ENCODE measurements around the gene WRAP53. TPM values are rescaled to one million over a fixed set of nuclear protein-coding genes. Genes with fewer than 3 reads are reported as not detected.

Gene WRAP53
- total and polyA plus RNA-seq, 2 donors (not counting 1 experiment from before 2014, with no cell fraction given) = 13.1 to 18.2 TPM

DNA sequence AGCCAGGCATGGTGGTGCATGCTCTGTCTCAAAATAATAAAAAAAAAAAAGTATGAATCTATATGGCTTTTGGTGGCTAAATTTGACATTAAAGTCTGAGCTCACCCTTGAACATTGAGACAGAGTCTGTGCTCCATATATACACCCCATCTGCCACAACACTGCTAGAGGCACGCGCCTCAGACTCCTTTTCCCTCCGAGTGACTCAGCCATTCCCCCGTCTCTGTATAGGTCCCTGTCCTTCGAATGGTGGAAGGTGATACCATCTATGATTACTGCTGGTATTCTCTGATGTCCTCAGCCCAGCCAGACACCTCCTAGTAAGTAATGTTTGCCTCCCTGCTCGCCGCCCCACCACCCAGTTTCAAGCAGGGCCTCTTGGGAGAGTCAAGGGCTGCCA is 12.2 kb downstream of the WRAP53 start:
- intact Hi-C loops (cut with micrococcal nuclease) = no loop called here

DNA sequence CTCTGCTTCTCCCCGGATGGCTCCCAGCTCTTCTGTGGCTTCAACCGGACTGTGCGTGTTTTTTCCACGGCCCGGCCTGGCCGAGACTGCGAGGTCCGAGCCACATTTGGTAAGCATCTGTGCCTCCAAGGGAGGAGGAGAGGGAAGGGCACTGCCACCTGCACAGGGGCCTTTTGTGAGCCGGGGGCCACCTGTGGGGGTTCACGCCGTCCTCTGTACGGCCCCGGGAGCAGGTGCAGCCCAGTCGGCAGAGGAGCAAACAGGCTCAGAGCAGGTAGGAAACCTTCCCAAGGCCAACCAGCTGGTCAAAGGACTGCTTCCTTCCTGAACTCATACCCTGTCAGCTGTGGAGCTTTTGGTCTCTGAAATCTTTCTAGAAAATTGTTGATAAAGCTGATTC is 13.4 kb downstream of the WRAP53 start:
- H4K20me1 ChIP-seq (ENCODE audit: control insufficient read depth, insufficient read depth, low read length, poor library complexity, severe bottlenecking) = no peaks in the 10 kb centered on the region
- Mint-ChIP-seq H3K4me1 (peaks cover 15% of the 10 kb centered on the region), H3K27ac (no peak overlapping the region), H3K4me3 (no peak overlapping the region), H3K27me3 (peaks cover 36% of the 10 kb centered on the region), H3K9me3 (ENCODE audit: insufficient read depth) (no peaks in the 10 kb centered on the region)
- H3K36me3 ChIP-seq (replicated peaks in 1 of 2; ENCODE audit: control extremely low read depth in 1 of 2, control insufficient read depth in 1 of 2, extremely low read depth in 1 of 2, insufficient read depth in 2 of 2, low read length in 1 of 2) = peaks cover 0 to 21% of the 10 kb centered on the region in 2 experiments
- peaks cover 0 to 49% (median 19%) of the 10 kb centered on the region in 4 experiments for H3K27me3 ChIP-seq (replicated peaks in 1 of 4; ENCODE audit: control extremely low read depth in 1 of 4, control insufficient read depth in 3 of 4, insufficient read depth in 4 of 4, low read length in 3 of 4)
- WGBS (ENCODE audit: insufficient coverage) = 97% methylated on average over 14 of the region's 14 CpGs
- no peaks in the 10 kb centered on the region for H3K9me3 ChIP-seq (ENCODE audit: control extremely low read depth in 1 of 3, control insufficient read depth in 2 of 3, insufficient read depth in 1 of 3, low read length in 2 of 3)
- CTCF ChIA-PET = no interaction called here
- no peak overlapping the region for H3K4me3 ChIP-seq (ENCODE audit: control extremely low read depth in 1 of 5, extremely low read depth in 1 of 5, insufficient read depth in 1 of 5, low read depth in 2 of 5, low read length in 4 of 5)
- ATAC-seq (ENCODE audit: low read depth) = no peak
- no peak for TF ChIP-seq EZH2 (IDR thresholded peaks at IDR 0.05; ENCODE audit: borderline replicate concordance, insufficient read depth, low read depth, low read length, poor library complexity, severe bottlenecking)
- TF ChIP-seq, protein P1, sequence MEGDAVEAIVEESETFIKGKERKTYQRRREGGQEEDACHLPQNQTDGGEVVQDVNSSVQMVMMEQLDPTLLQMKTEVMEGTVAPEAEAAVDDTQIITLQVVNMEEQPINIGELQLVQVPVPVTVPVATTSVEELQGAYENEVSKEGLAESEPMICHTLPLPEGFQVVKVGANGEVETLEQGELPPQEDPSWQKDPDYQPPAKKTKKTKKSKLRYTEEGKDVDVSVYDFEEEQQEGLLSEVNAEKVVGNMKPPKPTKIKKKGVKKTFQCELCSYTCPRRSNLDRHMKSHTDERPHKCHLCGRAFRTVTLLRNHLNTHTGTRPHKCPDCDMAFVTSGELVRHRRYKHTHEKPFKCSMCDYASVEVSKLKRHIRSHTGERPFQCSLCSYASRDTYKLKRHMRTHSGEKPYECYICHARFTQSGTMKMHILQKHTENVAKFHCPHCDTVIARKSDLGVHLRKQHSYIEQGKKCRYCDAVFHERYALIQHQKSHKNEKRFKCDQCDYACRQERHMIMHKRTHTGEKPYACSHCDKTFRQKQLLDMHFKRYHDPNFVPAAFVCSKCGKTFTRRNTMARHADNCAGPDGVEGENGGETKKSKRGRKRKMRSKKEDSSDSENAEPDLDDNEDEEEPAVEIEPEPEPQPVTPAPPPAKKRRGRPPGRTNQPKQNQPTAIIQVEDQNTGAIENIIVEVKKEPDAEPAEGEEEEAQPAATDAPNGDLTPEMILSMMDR (IDR thresholded peaks at IDR 0.05) = no peak
- DNase-seq = no peak
- H2AFZ ChIP-seq (ENCODE audit: insufficient read depth, low read depth, low read length, poor library complexity, severe bottlenecking) = no peak overlapping the region
- H3K79me2 ChIP-seq (ENCODE audit: control insufficient read depth, insufficient read depth, low read length) = no peaks in the 10 kb centered on the region
- POLR2A ChIA-PET = interaction anchor here (0.6 kb wide), 1 partner anchor 535 kb away, joined by 5 read pairs; no protein-coding TSS in a partner anchor
- H3K27ac ChIP-seq (ENCODE audit: low read length in 2 of 2) = no peak overlapping the region
- no peak overlapping the region for H3K9ac ChIP-seq (ENCODE audit: low read length)
- intact Hi-C loops (cut with micrococcal nuclease) = no loop called here
- H3K4me1 ChIP-seq (ENCODE audit: control insufficient read depth in 2 of 2, insufficient read depth in 2 of 2, low read length in 2 of 2) = peaks cover 19 to 23% of the 10 kb centered on the region in 2 donors
- H3K4me2 ChIP-seq (replicated peaks; ENCODE audit: low read depth, low read length, poor library complexity, severe bottlenecking) = no peak overlapping the region

More for the DNA sequence above, 12.2 kb downstream of the WRAP53 start:
- H3K27me3 ChIP-seq (replicated peaks in 1 of 4; ENCODE audit: control extremely low read depth in 1 of 4, control insufficient read depth in 3 of 4, insufficient read depth in 4 of 4, low read length in 3 of 4) = peaks cover 0 to 38% (median 12%) of the 10 kb centered on the region in 4 experiments
- POLR2A ChIA-PET = no interaction called here
- peaks cover 17 to 18% of the 10 kb centered on the region in 2 donors for H3K4me1 ChIP-seq (ENCODE audit: control insufficient read depth in 2 of 2, insufficient read depth in 2 of 2, low read length in 2 of 2)
- H3K9me3 Mint-ChIP-seq (ENCODE audit: insufficient read depth) = no peaks in the 10 kb centered on the region
- H2AFZ ChIP-seq (ENCODE audit: insufficient read depth, low read depth, low read length, poor library complexity, severe bottlenecking) = no peak overlapping the region
- TF ChIP-seq EZH2 (IDR thresholded peaks at IDR 0.05; ENCODE audit: borderline replicate concordance, insufficient read depth, low read depth, low read length, poor library complexity, severe bottlenecking) = no peak
- TF ChIP-seq, protein P1 (IDR thresholded peaks at IDR 0.05) = no peak
- no peaks in the 10 kb centered on the region for H3K79me2 ChIP-seq (ENCODE audit: control insufficient read depth, insufficient read depth, low read length)
- no peak overlapping the region for H3K27ac ChIP-seq (ENCODE audit: low read length in 2 of 2)
- no peak overlapping the region for H3K4me2 ChIP-seq (replicated peaks; ENCODE audit: low read depth, low read length, poor library complexity, severe bottlenecking)
- H3K4me3 ChIP-seq (ENCODE audit: control extremely low read depth in 1 of 5, extremely low read depth in 1 of 5, insufficient read depth in 1 of 5, low read depth in 2 of 5, low read length in 4 of 5) = no peak overlapping the region
- H3K4me1 Mint-ChIP-seq = peaks cover 9% of the 10 kb centered on the region
- H3K27ac Mint-ChIP-seq = no peak overlapping the region
- CTCF ChIA-PET = interaction anchor here (0.7 kb wide), 1 partner anchor 79 kb away, joined by 5 read pairs; no protein-coding TSS in a partner anchor
- H3K36me3 ChIP-seq (replicated peaks in 1 of 2; ENCODE audit: control extremely low read depth in 1 of 2, control insufficient read depth in 1 of 2, extremely low read depth in 1 of 2, insufficient read depth in 2 of 2, low read length in 1 of 2) = peaks cover 0 to 21% of the 10 kb centered on the region in 2 experiments
- no peak for ATAC-seq (ENCODE audit: low read depth)
- DNase-seq = no peak
- 100% methylated on average over 3 of the region's 7 CpGs for WGBS (ENCODE audit: insufficient coverage)
- no peaks in the 10 kb centered on the region for H4K20me1 ChIP-seq (ENCODE audit: control insufficient read depth, insufficient read depth, low read length, poor library complexity, severe bottlenecking)
- peaks cover 24% of the 10 kb centered on the region for H3K27me3 Mint-ChIP-seq
- no peaks in the 10 kb centered on the region for H3K9me3 ChIP-seq (ENCODE audit: control extremely low read depth in 1 of 3, control insufficient read depth in 2 of 3, insufficient read depth in 1 of 3, low read length in 2 of 3)
- no peak overlapping the region for H3K9ac ChIP-seq (ENCODE audit: low read length)
- H3K4me3 Mint-ChIP-seq = no peak overlapping the region
